IPS DF 6.9 (cell line): ENCODE results near the gene NME8.
"Not testable (repeated sequence)": the region's sequence is repeated elsewhere in the genome, so short reads cannot be mapped to it uniquely, and the experiment has no call there.

Experiments
- DNase-seq: peaks from one replicate; pipeline ENCODE4 v3.0.0-alpha.2; 2013; ENCODE audit warnings: low read depth, low spot score
- H3K27ac ChIP-seq: one replicate; pipeline ENCODE4 v1.5.1; 2013; ENCODE audit warnings: low read length, control low read depth
- H3K27me3 ChIP-seq: 2 replicates; pipeline ENCODE4 v1.6.1; 2013; ENCODE audit warnings: mild to moderate bottlenecking, low read length; ENCODE audit not compliant: control insufficient read depth, insufficient read depth
- H3K36me3 ChIP-seq: 2 replicates; pipeline ENCODE4 v1.6.1; 2013; ENCODE audit warnings: low read length; ENCODE audit not compliant: control insufficient read depth, insufficient read depth
- H3K4me1 ChIP-seq: 2 replicates; pipeline ENCODE4 v1.6.1; 2013; ENCODE audit warnings: low read length; ENCODE audit not compliant: control insufficient read depth, insufficient read depth
- H3K4me3 ChIP-seq: 2 replicates; pipeline ENCODE4 v1.5.1; 2013; ENCODE audit warnings: mild to moderate bottlenecking, low read length
- H3K9me3 ChIP-seq: 2 replicates; pipeline ENCODE4 v1.6.1; 2013; ENCODE audit warnings: low read length, inconsistent platforms; ENCODE audit not compliant: control insufficient read depth, insufficient read depth
- WGBS: extraction: QIAGEN DNeasy Blood & Tissue Kit; methylation state at CpG from one replicate; pipeline ENCODE4 v1.1.7; 2013; ENCODE audit warnings: mixed read lengths, missing lambda C conversion rate; ENCODE audit not compliant: insufficient read length, insufficient coverage; 5-methylcytosine and 5-hydroxymethylcytosine counted together

The NME8 gene, protein sequence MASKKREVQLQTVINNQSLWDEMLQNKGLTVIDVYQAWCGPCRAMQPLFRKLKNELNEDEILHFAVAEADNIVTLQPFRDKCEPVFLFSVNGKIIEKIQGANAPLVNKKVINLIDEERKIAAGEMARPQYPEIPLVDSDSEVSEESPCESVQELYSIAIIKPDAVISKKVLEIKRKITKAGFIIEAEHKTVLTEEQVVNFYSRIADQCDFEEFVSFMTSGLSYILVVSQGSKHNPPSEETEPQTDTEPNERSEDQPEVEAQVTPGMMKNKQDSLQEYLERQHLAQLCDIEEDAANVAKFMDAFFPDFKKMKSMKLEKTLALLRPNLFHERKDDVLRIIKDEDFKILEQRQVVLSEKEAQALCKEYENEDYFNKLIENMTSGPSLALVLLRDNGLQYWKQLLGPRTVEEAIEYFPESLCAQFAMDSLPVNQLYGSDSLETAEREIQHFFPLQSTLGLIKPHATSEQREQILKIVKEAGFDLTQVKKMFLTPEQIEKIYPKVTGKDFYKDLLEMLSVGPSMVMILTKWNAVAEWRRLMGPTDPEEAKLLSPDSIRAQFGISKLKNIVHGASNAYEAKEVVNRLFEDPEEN

DNA sequence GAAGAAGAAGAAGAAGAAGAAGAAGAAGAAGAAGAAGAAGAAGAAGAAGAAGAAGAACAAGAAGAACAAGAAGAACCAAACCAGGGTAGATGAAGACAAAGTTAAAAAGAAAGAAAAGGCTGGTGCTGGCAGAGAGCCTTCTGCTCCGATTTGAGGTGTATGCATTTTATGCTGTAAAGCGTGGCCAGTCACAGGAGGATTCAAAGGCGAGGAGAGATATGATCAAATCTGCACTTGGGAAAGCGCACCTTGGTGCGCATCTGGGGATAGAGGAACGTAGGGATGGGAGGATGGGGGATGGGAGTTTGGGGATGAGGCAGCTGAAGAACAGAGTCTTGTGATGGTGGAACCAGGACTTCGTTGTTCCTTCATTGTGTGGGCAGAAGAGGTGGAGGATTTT, at the start of gene NME8:
NME8 (plus strand) TSS at position 301 of the 400 bp plus-strand sequence. CDS start 1,670 bp downstream, outside the sequence.
- DNase-seq, result no peak
- H3K4me1 ChIP-seq, result no peaks in the 10 kb centered on the region
- no CpG with 5 or more reads among the region's 7 CpGs for WGBS

DNA sequence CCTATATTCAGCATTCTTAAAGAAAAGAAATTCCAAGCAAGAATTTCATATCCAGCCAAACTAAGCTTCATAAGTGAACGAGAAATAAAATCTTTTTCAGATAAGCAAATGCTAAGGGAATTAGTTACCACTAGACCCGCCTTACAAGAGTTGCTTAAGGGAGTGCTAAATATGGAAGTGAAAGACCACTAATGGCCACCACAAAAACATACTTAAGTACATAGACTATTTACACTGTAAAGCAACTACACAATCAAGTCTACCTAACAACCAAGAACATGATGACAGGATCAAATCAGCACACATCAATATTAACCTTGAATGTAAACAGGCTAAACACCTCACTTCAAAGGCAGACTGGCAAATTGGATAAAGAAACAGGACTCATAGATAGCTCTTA, 42.2 kb upstream of the NME8 start:
- DNase-seq, result no peak
- Histone ChIP-seq H3K4me1 (peaks cover 1% of the 10 kb centered on the region; the same call in 1 of the 2 replicates), H3K27ac (no peak overlapping the region), H3K4me3 (no peak overlapping the region), H3K9me3 (no peaks in the 10 kb centered on the region), H3K36me3 (no peaks in the 10 kb centered on the region), H3K27me3 (no peaks in the 10 kb centered on the region)
- WGBS, result no CpG with 5 or more reads among the region's 2 CpGs

More for the DNA sequence above, at the start of gene NME8:
- Histone ChIP-seq H3K27me3 (no peaks in the 10 kb centered on the region), H3K36me3 (no peaks in the 10 kb centered on the region), H3K4me3 (no peak within 1 kb of the TSS), H3K9me3 (no peaks in the 10 kb centered on the region), H3K27ac (no peak within 1 kb of the TSS)

DNA sequence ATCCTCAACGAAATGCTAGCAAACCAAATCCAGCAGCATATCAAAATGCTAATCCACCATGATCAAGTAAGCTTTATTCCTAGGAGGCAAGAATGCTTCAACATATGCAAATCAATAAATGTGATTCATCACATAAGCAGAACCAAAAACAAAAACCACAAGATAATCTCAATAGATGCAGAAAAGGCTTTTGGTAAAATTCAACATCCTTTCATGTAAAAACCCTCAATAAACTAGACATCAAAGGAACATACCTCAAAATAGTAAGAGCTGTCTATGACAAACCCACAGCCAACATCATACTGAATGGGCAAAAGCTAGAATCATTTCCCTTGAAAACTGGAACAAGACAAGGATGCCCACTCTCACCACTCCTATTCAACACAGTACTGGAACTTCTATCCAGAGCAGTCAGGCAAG, 36.2 kb upstream of the NME8 start:
- no CpG with 5 or more reads among the region's 1 CpG for WGBS
- not testable (repeated sequence) for DNase-seq, H3K27me3 ChIP-seq, H3K27ac ChIP-seq, H3K36me3 ChIP-seq, H3K4me3 ChIP-seq, H3K4me1 ChIP-seq, H3K9me3 ChIP-seq

DNA sequence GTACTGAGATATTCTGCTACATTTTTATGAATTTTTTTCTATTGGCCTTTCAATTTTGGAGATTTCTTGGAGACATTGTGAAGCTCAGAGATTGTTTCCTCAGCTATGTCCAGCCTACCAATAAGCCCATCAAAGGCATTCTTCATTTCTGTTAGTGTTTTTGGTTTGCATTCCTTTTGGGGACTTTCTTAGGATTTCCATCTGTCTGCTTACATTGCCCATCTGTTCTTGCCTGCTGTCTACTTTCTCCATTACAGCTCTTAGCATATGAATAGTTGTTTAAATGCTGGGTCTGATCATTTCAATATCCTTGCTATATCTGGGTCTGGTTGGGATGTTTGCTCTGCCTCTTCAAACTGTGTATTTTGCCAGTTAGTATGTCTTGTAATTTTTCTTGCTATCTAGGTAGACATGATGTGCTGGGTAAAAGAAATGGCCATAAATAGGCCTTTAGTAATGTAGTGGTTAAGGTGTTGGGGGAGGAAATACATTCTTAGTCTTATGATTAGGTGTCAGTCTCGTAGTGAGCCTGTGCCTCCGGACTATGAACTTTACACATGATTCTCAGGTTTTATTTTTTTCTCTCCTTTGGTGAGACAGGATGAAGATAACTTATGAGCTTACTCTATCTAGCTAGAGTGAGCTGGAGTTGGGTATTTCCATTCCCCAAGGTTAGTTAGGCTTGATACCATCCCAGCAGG, 32.6 kb upstream of the NME8 start:
- Histone ChIP-seq H3K9me3 (no peaks in the 10 kb centered on the region), H3K36me3 (no peaks in the 10 kb centered on the region), H3K27me3 (no peaks in the 10 kb centered on the region), H3K4me3 (no peak overlapping the region), H3K27ac (no peak overlapping the region), H3K4me1 (peaks cover 1% of the 10 kb centered on the region)
- no peak for DNase-seq
- WGBS, result no CpG with 5 or more reads among the region's 2 CpGs

DNA sequence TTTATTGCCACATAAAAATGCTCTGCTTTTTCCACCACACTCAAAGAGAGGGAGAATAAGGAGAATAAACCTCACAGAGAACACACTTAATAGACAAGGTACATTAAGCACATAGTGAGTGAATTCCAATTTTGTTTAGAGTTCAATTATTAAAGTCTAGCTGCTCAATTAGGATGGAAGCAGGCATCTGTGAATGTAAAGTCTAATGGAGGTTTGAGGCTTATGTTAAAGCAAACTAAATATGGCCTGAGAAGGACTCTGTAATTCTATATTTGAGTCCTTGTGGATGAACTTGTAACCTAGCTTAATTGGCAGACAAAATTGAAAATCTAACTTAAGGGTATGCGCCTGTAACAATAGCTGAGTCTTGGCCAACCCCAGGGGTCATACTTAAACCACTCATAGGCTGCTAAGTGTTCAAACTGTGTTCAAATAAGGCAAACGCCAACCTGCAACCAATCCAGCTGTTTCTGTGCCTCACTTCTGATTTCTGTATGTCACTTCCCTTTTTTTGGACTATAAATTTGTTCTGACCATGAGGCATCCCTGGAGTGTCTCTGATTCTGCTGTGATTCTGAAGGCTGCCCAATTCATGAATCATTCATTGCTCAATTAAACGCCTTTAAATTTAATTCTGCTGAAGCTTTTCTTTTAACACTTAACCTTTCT, 31.3 kb upstream of the NME8 start:
- no CpG with 5 or more reads among the region's 3 CpGs for WGBS
- DNase-seq, result no peak
- no peaks in the 10 kb centered on the region for H3K27me3 ChIP-seq

DNA sequence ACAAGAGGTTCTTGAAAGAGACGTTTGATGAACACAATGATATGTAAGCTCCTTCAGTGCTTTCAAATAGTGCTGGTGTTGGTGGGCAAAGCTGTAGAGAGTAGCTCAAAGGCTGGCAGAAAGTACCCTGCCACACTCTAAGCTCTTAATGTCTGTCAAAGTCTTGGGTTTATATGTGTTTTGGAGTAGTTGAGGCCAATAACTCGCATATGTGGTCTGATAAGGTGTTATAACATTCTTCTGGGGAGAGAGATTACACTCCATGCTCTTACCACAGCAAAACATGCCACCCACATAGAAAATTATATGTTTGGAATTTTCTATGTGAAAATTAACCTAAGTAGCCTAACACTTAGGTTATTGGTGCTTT, 30.8 kb upstream of the NME8 start:
- DNase-seq, result no peak
- H3K4me3 ChIP-seq, result no peak overlapping the region
- no peaks in the 10 kb centered on the region for H3K9me3 ChIP-seq
- H3K4me1 ChIP-seq, result peaks cover 1% of the 10 kb centered on the region
- H3K36me3 ChIP-seq, result no peaks in the 10 kb centered on the region
- H3K27me3 ChIP-seq, result no peaks in the 10 kb centered on the region
- no peak overlapping the region for H3K27ac ChIP-seq
- no CpG with 5 or more reads among the region's 2 CpGs for WGBS

More for the DNA sequence above, 31.3 kb upstream of the NME8 start:
- H3K4me3 ChIP-seq, result no peak overlapping the region
- H3K4me1 ChIP-seq, result peaks cover 1% of the 10 kb centered on the region
- no peaks in the 10 kb centered on the region for H3K36me3 ChIP-seq
- H3K9me3 ChIP-seq, result no peaks in the 10 kb centered on the region
- no peak overlapping the region for H3K27ac ChIP-seq

DNA sequence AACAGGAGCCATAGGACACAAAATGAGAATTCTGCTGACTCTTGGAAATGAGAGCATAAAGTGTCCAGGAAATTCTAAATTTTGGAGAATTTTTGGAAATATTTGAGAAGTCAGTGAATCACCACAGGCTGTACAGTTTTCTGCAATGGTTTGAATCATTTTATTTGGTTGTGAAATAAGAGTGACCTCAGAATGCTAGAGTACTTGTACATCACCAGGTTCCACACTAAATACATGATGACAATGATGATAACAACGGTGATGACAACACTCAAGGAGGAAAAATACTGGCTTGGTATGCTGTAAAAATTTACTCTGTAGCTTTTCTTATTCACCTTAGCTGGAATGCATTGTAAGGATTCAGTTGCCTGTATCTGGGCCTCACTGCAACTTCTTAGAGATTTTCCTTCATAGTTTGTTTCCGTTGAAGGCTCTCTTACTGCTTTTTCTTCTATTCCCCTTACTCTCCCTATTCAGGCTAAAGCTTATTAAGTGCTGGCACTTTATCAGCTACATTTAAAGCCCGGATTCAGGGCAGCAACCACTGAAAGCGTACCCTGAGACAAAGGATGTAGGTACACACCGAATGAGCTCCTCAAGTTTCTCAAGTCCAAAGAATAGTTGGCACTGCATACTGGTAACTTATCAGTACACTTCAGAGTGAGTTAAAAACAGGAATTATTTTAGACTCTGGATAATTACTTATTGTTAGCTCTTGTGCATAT, 30.2 kb upstream of the NME8 start:
- Histone ChIP-seq H3K4me1 (peaks cover 1% of the 10 kb centered on the region), H3K27ac (no peak overlapping the region), H3K4me3 (no peak overlapping the region), H3K27me3 (no peaks in the 10 kb centered on the region), H3K36me3 (no peaks in the 10 kb centered on the region), H3K9me3 (no peaks in the 10 kb centered on the region)
- WGBS, result no CpG with 5 or more reads among the region's 5 CpGs
- DNase-seq, result no peak

DNA sequence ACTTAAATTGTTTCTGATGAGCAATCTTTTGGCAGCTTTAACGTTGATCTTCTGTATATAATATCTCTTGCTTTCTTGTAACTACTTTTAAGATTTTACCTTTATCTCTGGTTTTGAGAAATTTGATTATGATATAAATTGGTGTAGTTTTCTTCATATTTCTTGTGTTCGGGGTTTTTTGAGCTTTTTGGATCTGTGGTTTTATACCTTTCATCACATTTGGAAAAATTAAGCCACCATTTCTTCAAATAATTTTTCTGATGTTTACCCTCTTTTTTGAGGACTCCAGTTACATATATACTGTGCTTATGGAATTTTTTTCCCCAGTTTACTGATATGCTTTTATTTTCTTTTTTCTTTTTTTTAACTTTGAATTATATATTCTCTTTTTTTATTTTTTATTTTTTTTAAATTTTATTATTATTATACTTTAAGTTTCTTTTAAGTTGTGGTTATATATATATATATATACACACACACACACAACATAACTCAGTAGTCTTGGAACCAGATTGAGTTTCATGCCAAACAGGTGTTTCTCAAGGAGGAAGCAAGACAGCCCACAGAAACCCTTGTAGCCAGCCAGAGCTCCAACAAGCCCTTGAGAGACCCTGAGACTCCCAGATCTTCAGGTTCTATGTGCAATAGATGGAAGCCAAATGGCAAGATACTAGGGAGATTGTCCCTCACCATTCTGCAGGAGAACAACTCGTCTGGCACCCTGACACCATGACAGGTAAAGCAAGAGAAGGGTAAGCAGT, 27.5 kb upstream of the NME8 start:
- H3K36me3 ChIP-seq, result no peaks in the 10 kb centered on the region
- WGBS, result no CpG with 5 or more reads among the region's 3 CpGs
- no peak for DNase-seq
- no peaks in the 10 kb centered on the region for H3K9me3 ChIP-seq
- peaks cover under 1% of the 10 kb centered on the region for H3K4me1 ChIP-seq
- no peaks in the 10 kb centered on the region for H3K27me3 ChIP-seq
- no peak overlapping the region for H3K4me3 ChIP-seq
- H3K27ac ChIP-seq, result no peak overlapping the region

DNA sequence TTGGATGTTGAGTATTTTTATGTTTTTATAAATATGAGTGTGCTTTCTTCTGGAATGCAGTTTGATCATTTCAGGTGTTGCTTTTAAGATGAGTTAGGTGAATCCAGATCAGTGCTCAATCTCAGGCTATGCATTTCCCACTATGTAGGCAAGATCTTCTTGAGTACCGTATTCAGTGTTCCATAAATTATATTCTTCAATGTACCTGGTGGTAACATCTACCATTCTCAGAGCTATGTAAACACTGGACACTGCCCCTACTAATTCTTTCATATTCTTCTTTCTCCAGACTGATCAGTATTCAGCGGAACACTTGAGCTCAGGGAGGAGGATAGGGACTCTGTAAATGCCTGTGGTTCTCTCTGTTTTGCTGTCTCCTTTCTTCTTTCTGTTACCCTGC, 25.5 kb upstream of the NME8 start:
- Histone ChIP-seq H3K36me3 (no peaks in the 10 kb centered on the region), H3K27ac (no peak overlapping the region), H3K4me1 (no peaks in the 10 kb centered on the region; the same call in 1 of the 2 replicates), H3K27me3 (no peaks in the 10 kb centered on the region), H3K4me3 (no peak overlapping the region), H3K9me3 (no peaks in the 10 kb centered on the region)
- no CpG with 5 or more reads among the region's 2 CpGs for WGBS
- no peak for DNase-seq
